HG03139 (cell line): Measurements from ENCODE around the gene CDK15.
"Not testable (repeated sequence)": the region's sequence is repeated elsewhere in the genome, so short reads cannot be mapped to it uniquely, and the experiment has no call there.

Experiments used
- ATAC-seq: cut with Tn5 transposase; IDR thresholded peaks from one replicate; pipeline ENCODE4 v1.9.1; 2021; ENCODE audit not compliant: unreplicated experiment

The CDK15 gene

GRCh38 chr2:201827621-201828020, 21.3 kb downstream of the CDK15 start:
- ATAC-seq: no peak

GRCh38 chr2:201828220-201828619, 21.9 kb downstream of the CDK15 start:
- ATAC-seq: no peak

GRCh38 chr2:201830666-201831065, 24.3 kb downstream of the CDK15 start:
- no peak for ATAC-seq

- ATAC-seq: no peak
These were observed 25.1 kb downstream of the CDK15 start for GRCh38 chr2:201831469-201831868.

- ATAC-seq: no peak
These were observed 27.4 kb downstream of the CDK15 start for GRCh38 chr2:201833781-201834180.

- no peak for ATAC-seq
These were observed 28.7 kb downstream of the CDK15 start for GRCh38 chr2:201835066-201835465.

GRCh38 chr2:201837391-201837790, 31.1 kb downstream of the CDK15 start:
- no peak for ATAC-seq

- ATAC-seq: no peak
These were observed 31.6 kb downstream of the CDK15 start for GRCh38 chr2:201837824-201838431.

GRCh38 chr2:201839727-201840126, 33.4 kb downstream of the CDK15 start:
- ATAC-seq: no peak

- ATAC-seq: no peak
These were observed 34.4 kb downstream of the CDK15 start for GRCh38 chr2:201840726-201841125.

- no peak for ATAC-seq
These were observed 36.0 kb downstream of the CDK15 start for GRCh38 chr2:201842131-201842860.

GRCh38 chr2:201844922-201845321, 38.6 kb downstream of the CDK15 start:
- ATAC-seq: not testable (repeated sequence)

GRCh38 chr2:201847481-201847880, 41.1 kb downstream of the CDK15 start:
- no peak for ATAC-seq

- no peak for ATAC-seq
These were observed 46.1 kb downstream of the CDK15 start for GRCh38 chr2:201852462-201852861.

GRCh38 chr2:201852878-201853415, 46.6 kb downstream of the CDK15 start:
- ATAC-seq: no peak

- no peak for ATAC-seq
These were observed 48.0 kb downstream of the CDK15 start for GRCh38 chr2:201854221-201854801.

- ATAC-seq: no peak
These were observed 48.5 kb downstream of the CDK15 start for GRCh38 chr2:201854841-201855240.

- no peak for ATAC-seq
These were observed 49.0 kb downstream of the CDK15 start for GRCh38 chr2:201855356-201855755.

- no peak for ATAC-seq
These were observed 51.0 kb downstream of the CDK15 start for GRCh38 chr2:201857326-201857725.

- ATAC-seq: no peak
These were observed 52.2 kb downstream of the CDK15 start for GRCh38 chr2:201858281-201859184.

GRCh38 chr2:201859949-201860348, 53.6 kb downstream of the CDK15 start:
- ATAC-seq: no peak
